GM19395 (cell line): ENCODE measurements around the gene STAT5B.

Source experiments
- ATAC-seq: cut with Tn5 transposase; IDR thresholded peaks from one replicate; pipeline ENCODE4 v1.9.1; 2021; ENCODE audit warnings: mild to moderate bottlenecking, moderate library complexity; ENCODE audit not compliant: unreplicated experiment

Gene STAT5B

DNA sequence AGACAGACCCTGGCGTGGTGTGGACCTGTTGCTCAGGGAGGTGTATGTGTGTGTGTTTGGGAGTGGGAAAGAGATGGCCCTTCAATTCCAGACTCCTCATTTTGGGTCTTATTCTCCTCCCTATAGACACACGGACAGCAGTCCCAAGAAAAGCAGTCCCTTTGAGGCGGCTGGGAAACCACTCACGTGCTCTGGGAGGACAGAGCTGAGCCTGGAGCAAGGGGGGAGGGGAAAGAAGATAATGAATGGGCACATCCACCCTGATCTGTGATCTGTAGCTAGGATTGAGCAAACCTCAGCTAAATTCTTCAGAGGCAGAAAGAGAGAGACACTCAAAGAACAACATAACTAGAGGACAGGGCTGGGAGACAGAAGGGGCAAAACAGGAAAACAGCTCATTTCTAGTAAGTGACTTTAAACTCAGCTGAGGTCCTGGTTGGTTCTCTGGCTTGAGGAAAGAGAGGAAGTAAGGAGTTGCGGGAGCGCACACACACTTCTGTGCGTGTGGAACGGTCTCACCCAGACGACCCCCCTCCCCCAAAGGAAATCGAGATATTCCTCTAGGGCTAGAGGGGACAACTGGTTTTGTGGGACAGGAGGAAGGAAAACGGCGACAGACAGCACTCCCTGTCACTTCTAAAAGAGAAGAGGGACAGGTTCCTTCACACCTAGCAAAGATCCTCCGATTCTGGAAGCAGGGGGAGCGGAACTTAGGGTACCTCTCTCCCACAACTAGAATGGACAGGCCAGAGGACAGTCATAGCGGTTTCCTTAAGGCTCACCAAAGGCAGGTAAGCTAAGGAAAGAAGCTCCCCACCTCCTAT lies 122.1 kb downstream of the STAT5B start:
- ATAC-seq, result no peak
